ENCODE results near the gene RBPJ.

- TF ChIP-seq CTCF (conservative IDR thresholded peaks at IDR 0.05; ENCODE audit: low read length) (no peak), EZH2phosphoT487 (IDR thresholded peaks at IDR 0.05; ENCODE audit: borderline replicate concordance, low read depth, low read length) (no peak)
Observed at GRCh38 chr4:26289401-26289800, 31.4 kb upstream of the RBPJ start.
